Pons (tissue), 1 donor: ENCODE measurements around the gene GEMIN8.
A peak's percentile ranks its signal among the peaks of the same experiment; 100 is the strongest.

ENCODE experiments used
- DNase-seq: peaks from one replicate; pipeline ENCODE4 v3.0.0-alpha.2; 2016; ENCODE audit warnings: low spot score

The GEMIN8 gene

GRCh38 chrX:14015941-14016340 is 13.8 kb downstream of the GEMIN8 start:
- DNase-seq = no peak

- no peak for DNase-seq
These were observed 14.4 kb downstream of the GEMIN8 start for GRCh38 chrX:14015294-14015693.

- no peak for DNase-seq
These were observed 15.2 kb downstream of the GEMIN8 start for GRCh38 chrX:14014526-14014925.

- peak; percentile 3 for DNase-seq
These were observed 16.6 kb downstream of the GEMIN8 start for GRCh38 chrX:14013054-14013453.

- DNase-seq = no peak
These were observed 19.1 kb downstream of the GEMIN8 start for GRCh38 chrX:14010566-14010965.

- no peak for DNase-seq
These were observed 23.2 kb downstream of the GEMIN8 start for GRCh38 chrX:14006540-14006939.

- no peak for DNase-seq
These were observed 25.7 kb downstream of the GEMIN8 start for GRCh38 chrX:14003876-14004425.

- DNase-seq = no peak
These were observed 26.7 kb downstream of the GEMIN8 start for GRCh38 chrX:14003028-14003427.

- DNase-seq = peak; percentile 92
These were observed 33.0 kb downstream of the GEMIN8 start for GRCh38 chrX:13996650-13997049.

- DNase-seq = no peak
These were observed 35.1 kb downstream of the GEMIN8 start for GRCh38 chrX:13994536-13995080.

- DNase-seq = peak; percentile 85
These were observed 35.6 kb downstream of the GEMIN8 start for GRCh38 chrX:13994104-13994503.

GRCh38 chrX:13990126-13990800 is 39.4 kb downstream of the GEMIN8 start:
- peak; percentile 63 for DNase-seq

- DNase-seq = no peak
These were observed 43.8 kb downstream of the GEMIN8 start for GRCh38 chrX:13985697-13986435.

GRCh38 chrX:13983734-13984133 is 46.0 kb downstream of the GEMIN8 start:
- DNase-seq = no peak

GRCh38 chrX:13968198-13968597 is 61.5 kb downstream of the GEMIN8 start:
- no peak for DNase-seq

- DNase-seq = no peak
These were observed 62.1 kb downstream of the GEMIN8 start for GRCh38 chrX:13967636-13968035.

GRCh38 chrX:13966793-13967125 is 62.9 kb downstream of the GEMIN8 start:
- peak; percentile 34 for DNase-seq

GRCh38 chrX:13966071-13966792 is 63.5 kb downstream of the GEMIN8 start:
- peak; percentile 26 for DNase-seq

- DNase-seq = peak; percentile 59
These were observed 64.2 kb downstream of the GEMIN8 start for GRCh38 chrX:13965531-13965930.

- no peak for DNase-seq
These were observed 72.7 kb downstream of the GEMIN8 start for GRCh38 chrX:13956998-13957397.
